HepG2 (cell line): Measurements from ENCODE around the gene MUC15.

Experiments
- BCL3 ChIP-seq: sonication (generic); formaldehyde crosslinking; IDR thresholded peaks from 2 replicates; pipeline ENCODE4 v1.5.1; 2020; ENCODE audit warnings: mild to moderate bottlenecking, missing genetic modification reagents, moderate library complexity
- CTCF ChIP-seq: sonication (generic); formaldehyde crosslinking; IDR thresholded peaks from 2 replicates; pipeline ENCODE4 v1.5.0; 2020; ENCODE audit warnings: mild to moderate bottlenecking, missing genetic modification reagents, moderate library complexity
- IKZF5 ChIP-seq: IDR thresholded peaks from 2 replicates; pipeline ENCODE4 v1.6.1; 2018; ENCODE audit warnings: missing genetic modification reagents, mild to moderate bottlenecking, missing compliant biosample characterization
- KDM1A ChIP-seq: IDR thresholded peaks from 2 replicates; pipeline ENCODE4 v1.6.1; 2016; ENCODE audit warnings: missing compliant biosample characterization
- KLF6 ChIP-seq: IDR thresholded peaks from 2 replicates; pipeline ENCODE4 v1.8.0; 2016; ENCODE audit warnings: missing biosample characterization, missing genetic modification reagents
- MED1 ChIP-seq: sonication (generic); formaldehyde crosslinking; IDR thresholded peaks from 2 replicates; pipeline ENCODE4 v1.4.0; 2020; ENCODE audit warnings: missing genetic modification reagents
- POLR2A ChIP-seq, 2 experiments: IDR thresholded peaks; 2 replicates each; pipeline ENCODE4 v1.6.1; 2011; ENCODE audit warnings: low read depth in 2 of 2, low read length in 2 of 2, mild to moderate bottlenecking in 1 of 2, moderate library complexity in 1 of 2; ENCODE audit not compliant: insufficient read depth in 1 of 2
- SP1 ChIP-seq, 2 experiments: fragments of 450-650 bp in 1 of 2; sonication (generic) in 1 of 2; formaldehyde crosslinking in 1 of 2; IDR thresholded peaks; 2 replicates each; pipeline versions ENCODE4 v1.4.0 to v1.6.1; 2016 to 2020; ENCODE audit warnings: missing genetic modification reagents in 1 of 2
- TFAP4 ChIP-seq: sonication (generic); IDR thresholded peaks from 2 replicates; pipeline ENCODE4 v1.6.1; 2016; ENCODE audit warnings: low read depth, borderline replicate concordance
- ZNF180 ChIP-seq: sonication (generic); formaldehyde crosslinking; IDR thresholded peaks from 2 replicates; pipeline ENCODE4 v1.4.0; 2020; ENCODE audit warnings: low read depth, missing genetic modification reagents, borderline replicate concordance

GRCh38 chr11:26599876-26600434, 27.9 kb upstream of the MUC15 start:
- TF ChIP-seq KDM1A (no peak), ZNF180 (CRISPR knock-in tag) (no peak), MED1 (CRISPR knock-in tag) (no peak), IKZF5 (no peak), CTCF (CRISPR knock-in tag) (no peak), POLR2A (IDR thresholded peaks at IDR 0.05; ENCODE audit: insufficient read depth in 1 of 2, low read depth in 2 of 2, low read length in 2 of 2) (no peak), TFAP4 (no peak), BCL3 (CRISPR knock-in tag) (no peak), KLF6 (CRISPR knock-in tag) (no peak), SP1 (IDR thresholded peaks at IDR 0.05) (no peak), SP1 (CRISPR knock-in tag; IDR thresholded peaks at IDR 0.05) (no peak)
